SKM-1 treated with dmso at 0.1 percent for 144 hours (cell line): ENCODE measurements around the gene GRM7.

Experiments
- DNase-seq: peaks from one replicate; lab custom pipeline; 2025; ENCODE audit not compliant: unreplicated experiment; lab: John Stamatoyannopoulos, UW

Gene GRM7

GRCh38 chr3:7754653-7755441, 893.9 kb downstream of the GRM7 start:
- DNase-seq, result no peak

GRCh38 chr3:7759630-7760029, 898.7 kb downstream of the GRM7 start:
- DNase-seq, result peak; percentile 4

- no peak for DNase-seq
Measured at GRCh38 chr3:7760718-7761117, 899.8 kb downstream of the GRM7 start.

GRCh38 chr3:7764115-7764514, 903.2 kb downstream of the GRM7 start:
- DNase-seq, result no peak

- no peak for DNase-seq
Measured at GRCh38 chr3:7766530-7766929, 905.6 kb downstream of the GRM7 start.

- no peak for DNase-seq
Measured at GRCh38 chr3:7779331-7779730, 918.4 kb downstream of the GRM7 start.

- no peak for DNase-seq
Measured at GRCh38 chr3:7781395-7781794, 920.5 kb downstream of the GRM7 start.

- DNase-seq, result no peak
Measured at GRCh38 chr3:7787871-7788828, 927.2 kb downstream of the GRM7 start.

GRCh38 chr3:7788881-7789280, 928.0 kb downstream of the GRM7 start:
- DNase-seq, result no peak

GRCh38 chr3:7789324-7789723, 928.4 kb downstream of the GRM7 start:
- no peak for DNase-seq

GRCh38 chr3:7790141-7790540, 929.2 kb downstream of the GRM7 start:
- no peak for DNase-seq
